22Rv1 (cell line): ENCODE data around the gene TPT1.
"Not testable (repeated sequence)": the region's sequence is repeated elsewhere in the genome, so short reads cannot be mapped to it uniquely, and the experiment has no call there.

Experiments
- H3K27ac ChIP-seq: fragments of 450-650 bp; 2 replicates; pipeline ENCODE4 v1.5.1; 2017
- ZFX ChIP-seq: fragments of 450-650 bp; IDR thresholded peaks from 2 replicates; pipeline ENCODE4 v1.6.1; 2017; ENCODE audit warnings: antibody characterized with exemption, borderline replicate concordance
- TF ChIP-seq, protein P1 (sequence below): fragments of 450-650 bp; IDR thresholded peaks from 2 replicates; pipeline ENCODE4 v1.5.1; 2017; ENCODE audit warnings: mild to moderate bottlenecking

Gene TPT1

GRCh38 chr13:45381196-45381595 lies 40.2 kb upstream of the TPT1 start:
- H3K27ac ChIP-seq = no peak overlapping the region
- TF ChIP-seq, protein P1, sequence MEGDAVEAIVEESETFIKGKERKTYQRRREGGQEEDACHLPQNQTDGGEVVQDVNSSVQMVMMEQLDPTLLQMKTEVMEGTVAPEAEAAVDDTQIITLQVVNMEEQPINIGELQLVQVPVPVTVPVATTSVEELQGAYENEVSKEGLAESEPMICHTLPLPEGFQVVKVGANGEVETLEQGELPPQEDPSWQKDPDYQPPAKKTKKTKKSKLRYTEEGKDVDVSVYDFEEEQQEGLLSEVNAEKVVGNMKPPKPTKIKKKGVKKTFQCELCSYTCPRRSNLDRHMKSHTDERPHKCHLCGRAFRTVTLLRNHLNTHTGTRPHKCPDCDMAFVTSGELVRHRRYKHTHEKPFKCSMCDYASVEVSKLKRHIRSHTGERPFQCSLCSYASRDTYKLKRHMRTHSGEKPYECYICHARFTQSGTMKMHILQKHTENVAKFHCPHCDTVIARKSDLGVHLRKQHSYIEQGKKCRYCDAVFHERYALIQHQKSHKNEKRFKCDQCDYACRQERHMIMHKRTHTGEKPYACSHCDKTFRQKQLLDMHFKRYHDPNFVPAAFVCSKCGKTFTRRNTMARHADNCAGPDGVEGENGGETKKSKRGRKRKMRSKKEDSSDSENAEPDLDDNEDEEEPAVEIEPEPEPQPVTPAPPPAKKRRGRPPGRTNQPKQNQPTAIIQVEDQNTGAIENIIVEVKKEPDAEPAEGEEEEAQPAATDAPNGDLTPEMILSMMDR = no peak
- TF ChIP-seq ZFX = no peak

DNA sequence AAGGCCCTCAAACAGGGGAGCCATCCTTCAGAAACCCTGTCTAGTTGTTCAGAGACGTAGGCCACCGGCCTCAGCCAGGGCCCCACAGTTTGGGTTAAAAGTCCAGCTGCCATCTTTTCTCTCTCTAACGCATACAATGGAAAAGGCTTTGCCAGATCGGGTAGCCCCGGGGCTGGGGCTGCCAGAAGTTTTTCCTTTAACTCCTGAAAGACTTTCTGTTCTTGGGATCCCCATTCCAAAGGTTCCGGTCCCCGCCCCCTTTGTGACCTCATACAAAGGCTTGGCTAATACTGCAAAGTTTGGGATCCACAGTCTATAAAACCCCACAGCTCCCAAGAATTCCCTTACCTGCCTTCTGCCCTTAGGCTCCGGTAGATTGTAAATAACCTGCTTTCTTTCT lies 39.7 kb upstream of the TPT1 start:
- not testable (repeated sequence) for H3K27ac ChIP-seq

DNA sequence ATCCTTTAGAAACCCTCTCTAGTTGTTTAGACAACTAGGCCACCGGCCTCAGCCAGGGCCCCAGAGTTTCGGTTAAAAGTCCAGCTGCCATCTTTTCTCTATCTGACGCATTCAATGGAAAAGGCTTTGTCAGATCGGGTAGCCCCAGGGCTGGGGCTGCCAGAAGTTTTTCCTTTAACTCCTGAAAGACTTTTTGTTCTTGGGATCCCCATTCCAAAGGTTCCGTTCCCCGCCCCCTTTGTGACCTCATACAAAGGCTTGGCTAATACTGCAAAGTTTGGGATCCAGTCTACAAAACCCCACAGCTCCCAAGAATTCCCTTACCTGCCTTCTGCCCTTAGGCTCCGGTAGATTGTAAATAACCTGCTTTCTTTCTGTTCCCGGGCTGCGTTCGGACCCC lies 38.5 kb upstream of the TPT1 start:
- not testable (repeated sequence) for H3K27ac ChIP-seq

GRCh38 chr13:45378786-45379185 lies 37.8 kb upstream of the TPT1 start:
- not testable (repeated sequence) for H3K27ac ChIP-seq

DNA sequence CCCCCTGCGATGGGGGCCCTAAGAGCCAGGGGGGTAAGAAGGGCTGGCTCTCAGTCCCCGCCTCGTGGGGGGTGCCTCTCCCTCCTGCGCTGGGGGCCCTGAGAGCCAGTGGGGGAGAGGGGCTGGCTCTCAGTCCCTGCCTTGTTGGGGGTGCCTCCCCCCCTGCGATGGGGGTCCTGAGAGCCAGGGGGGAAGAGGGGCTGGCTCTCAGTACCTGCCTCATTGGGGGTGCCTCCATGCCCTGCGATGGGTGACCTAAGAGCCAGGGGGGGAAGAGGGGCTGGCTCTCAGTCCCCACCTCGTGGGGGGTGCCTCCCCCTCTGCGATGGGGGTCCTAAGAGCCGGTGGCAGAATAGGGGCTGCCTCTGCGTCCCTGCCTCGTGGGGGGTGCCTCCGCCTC lies 36.3 kb upstream of the TPT1 start:
- H3K27ac ChIP-seq = not testable (repeated sequence)

- H3K27ac ChIP-seq = not testable (repeated sequence)
These were observed 35.7 kb upstream of the TPT1 start for GRCh38 chr13:45376651-45377050.

DNA sequence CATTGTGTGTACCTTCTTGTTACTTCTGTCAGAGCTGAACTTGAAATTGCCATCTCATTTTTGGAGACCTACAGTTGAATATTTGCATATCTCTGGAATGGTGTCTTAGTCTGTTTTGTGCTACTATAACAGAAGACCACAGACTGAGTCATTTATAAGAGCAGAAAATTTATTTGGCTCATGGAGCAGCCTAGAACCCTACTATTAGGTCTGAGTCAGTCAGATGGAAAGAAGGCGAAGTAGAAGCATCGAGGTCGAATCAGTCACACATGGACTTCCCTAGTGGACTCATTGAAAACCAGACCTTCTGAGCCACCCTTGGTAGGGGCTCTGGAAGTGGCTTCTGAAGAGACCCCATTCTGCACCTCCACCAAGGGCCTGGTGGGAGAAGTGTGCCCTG lies 33.9 kb upstream of the TPT1 start:
- TF ChIP-seq ZFX = no peak
- TF ChIP-seq, protein P1 = no peak
- no peak overlapping the region for H3K27ac ChIP-seq

DNA sequence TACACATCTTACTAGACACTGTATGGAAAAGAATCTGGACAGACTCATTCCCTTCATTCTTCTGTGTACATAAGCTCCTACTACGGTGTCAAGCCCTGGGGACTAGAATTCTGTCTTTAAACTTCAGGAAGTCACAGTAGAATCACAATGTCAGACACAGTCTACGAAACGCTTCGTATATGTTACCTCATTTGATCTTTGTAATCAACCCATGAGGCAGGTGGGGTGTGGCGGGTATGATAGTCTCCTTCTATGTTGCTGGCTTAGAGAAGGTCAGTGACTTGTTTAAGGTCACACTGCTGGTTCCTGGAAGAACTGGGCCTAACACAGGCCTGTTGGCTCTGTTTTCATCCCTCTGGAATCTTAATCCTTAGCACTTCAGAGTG lies 32.2 kb upstream of the TPT1 start:
- TF ChIP-seq ZFX = no peak
- TF ChIP-seq, protein P1 = no peak
- no peak overlapping the region for H3K27ac ChIP-seq

- no peak for TF ChIP-seq ZFX
- TF ChIP-seq, protein P1 = no peak
- H3K27ac ChIP-seq = no peak overlapping the region
These were observed 31.5 kb upstream of the TPT1 start for GRCh38 chr13:45372189-45373161.

GRCh38 chr13:45370922-45371406 lies 30.0 kb upstream of the TPT1 start:
- no peak overlapping the region for H3K27ac ChIP-seq
- TF ChIP-seq, protein P1 = peak; percentile 98
- no peak for TF ChIP-seq ZFX
